Effector memory CD4-positive, alpha-beta T cell (primary cell): ENCODE data around the gene CXCL12.

Experiments
- DNase-seq, 3 donors: peaks; one replicate each; pipeline ENCODE4 v3.0.0-alpha.2; 2020
- H3K27ac ChIP-seq: 2 replicates; pipeline ENCODE4 v1.7.0; 2013; ENCODE audit warnings: mild to moderate bottlenecking, low read length, moderate library complexity; ENCODE audit not compliant: insufficient read depth, poor library complexity, severe bottlenecking
- H3K27me3 ChIP-seq: replicated peaks from 2 replicates; pipeline ENCODE4 v1.7.0; 2013; ENCODE audit warnings: mild to moderate bottlenecking, low read length; ENCODE audit not compliant: insufficient read depth, control insufficient read depth, poor library complexity, severe bottlenecking
- H3K36me3 ChIP-seq: 2 replicates; pipeline ENCODE4 v1.7.0; 2013; ENCODE audit warnings: mild to moderate bottlenecking, low read length, moderate library complexity; ENCODE audit not compliant: control insufficient read depth, insufficient read depth
- H3K4me1 ChIP-seq: 2 replicates; pipeline ENCODE4 v1.7.0; 2013; ENCODE audit warnings: low read length, mild to moderate bottlenecking; ENCODE audit not compliant: control insufficient read depth, insufficient read depth, poor library complexity, severe bottlenecking
- H3K4me3 ChIP-seq: 2 replicates; pipeline ENCODE4 v1.7.0; 2013; ENCODE audit warnings: low read length, low read depth, mild to moderate bottlenecking; ENCODE audit not compliant: insufficient read depth, poor library complexity, severe bottlenecking
- H3K9me3 ChIP-seq: 2 replicates; pipeline ENCODE4 v1.7.0; 2013; ENCODE audit warnings: mild to moderate bottlenecking, low read length, moderate library complexity; ENCODE audit not compliant: control insufficient read depth

Gene CXCL12

DNA sequence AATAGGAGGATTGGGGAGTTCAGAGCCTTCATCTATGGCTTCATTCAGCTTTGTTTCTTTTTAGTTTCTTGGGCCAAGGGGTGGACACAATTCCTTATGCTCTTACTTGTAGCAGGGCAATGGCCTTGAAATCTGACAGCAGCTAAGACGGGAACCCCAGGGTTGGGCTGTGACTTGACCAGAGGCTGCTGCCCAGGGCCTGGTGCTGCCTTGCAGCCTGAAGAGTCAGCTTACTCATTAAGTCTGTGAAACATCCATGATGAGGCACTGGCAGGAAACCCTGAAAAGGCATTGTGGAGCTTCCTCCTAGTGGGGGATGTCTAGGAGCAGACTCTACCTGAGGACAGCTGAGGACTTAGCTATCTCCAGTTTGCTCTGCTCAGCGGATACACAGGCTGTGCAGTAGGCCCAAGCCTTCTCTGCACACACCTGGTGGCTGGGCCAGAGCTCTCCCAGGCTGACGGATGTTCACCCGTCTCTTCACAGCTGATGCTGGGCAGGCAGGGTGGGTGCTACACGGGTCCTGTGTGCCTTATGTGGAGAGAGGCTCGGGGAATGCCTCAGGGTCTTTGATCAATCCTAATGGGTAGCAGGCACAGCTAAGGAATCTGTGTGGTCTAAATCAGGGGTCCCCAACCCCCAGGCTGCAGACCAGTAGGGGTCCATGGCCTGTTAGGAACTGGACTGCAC is 17.8 kb downstream of the CXCL12 start:
- no peak for DNase-seq

DNA sequence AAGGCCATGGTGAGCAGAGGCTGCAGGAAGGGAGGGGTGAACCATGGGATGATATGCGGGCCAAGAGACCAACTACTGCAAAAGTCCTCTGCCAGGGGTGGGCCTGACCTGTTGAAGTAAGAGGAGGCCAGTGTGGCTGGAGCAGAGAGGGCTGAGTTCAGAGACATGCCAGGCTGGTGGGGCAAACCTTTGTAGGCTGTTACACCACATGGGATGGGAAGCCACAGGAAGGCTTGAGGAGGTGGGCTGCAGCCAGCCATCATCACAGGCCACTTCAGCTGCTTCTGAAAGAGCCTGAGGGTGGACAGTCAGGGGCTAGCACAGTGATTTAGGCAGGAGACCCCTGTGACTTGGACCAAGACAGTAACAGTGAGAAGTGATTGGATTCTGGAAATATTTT is 20.3 kb downstream of the CXCL12 start:
- no peak for DNase-seq
- Histone ChIP-seq H3K27me3 (no peaks in the 10 kb centered on the region), H3K4me3 (no peak overlapping the region), H3K4me1 (no peaks in the 10 kb centered on the region), H3K27ac (no peak overlapping the region), H3K9me3 (no peaks in the 10 kb centered on the region), H3K36me3 (no peaks in the 10 kb centered on the region)

More for the DNA sequence above, 17.8 kb downstream of the CXCL12 start:
- no peaks in the 10 kb centered on the region for H3K36me3 ChIP-seq
- no peaks in the 10 kb centered on the region for H3K9me3 ChIP-seq
- H3K27ac ChIP-seq: no peak overlapping the region
- H3K4me3 ChIP-seq: no peak overlapping the region
- H3K27me3 ChIP-seq: no peaks in the 10 kb centered on the region
- no peaks in the 10 kb centered on the region for H3K4me1 ChIP-seq

DNA sequence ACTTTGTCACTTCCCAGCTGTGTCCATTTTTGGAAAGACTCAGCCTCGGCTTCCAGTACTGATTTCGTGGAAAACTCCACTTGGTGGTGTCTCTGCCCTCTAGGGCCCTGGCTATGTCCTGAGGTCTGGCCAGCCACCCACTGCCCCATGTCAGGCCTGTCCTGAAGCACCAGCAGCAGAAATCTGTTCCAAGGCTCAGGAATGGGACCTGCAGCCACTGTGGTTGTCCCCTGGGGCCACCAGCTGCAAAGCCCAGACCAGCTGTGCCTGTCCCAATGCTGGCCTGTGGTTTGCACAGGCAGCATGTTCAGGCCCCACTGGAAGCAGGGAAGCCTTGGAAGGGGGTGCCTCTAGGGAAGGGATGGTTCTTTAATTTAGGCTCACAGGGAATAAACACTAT is 21.2 kb downstream of the CXCL12 start:
- no peak for DNase-seq
- H3K36me3 ChIP-seq: no peaks in the 10 kb centered on the region
- H3K4me1 ChIP-seq: no peaks in the 10 kb centered on the region
- H3K4me3 ChIP-seq: no peak overlapping the region
- H3K27me3 ChIP-seq: no peaks in the 10 kb centered on the region
- no peak overlapping the region for H3K27ac ChIP-seq
- no peaks in the 10 kb centered on the region for H3K9me3 ChIP-seq

GRCh38 chr10:44362866-44363711 is 21.8 kb downstream of the CXCL12 start:
- Histone ChIP-seq H3K4me3 (no peak overlapping the region), H3K4me1 (no peaks in the 10 kb centered on the region), H3K36me3 (no peaks in the 10 kb centered on the region), H3K27me3 (no peaks in the 10 kb centered on the region), H3K27ac (no peak overlapping the region), H3K9me3 (no peaks in the 10 kb centered on the region)
- DNase-seq: no peak

- Histone ChIP-seq H3K4me1 (no peaks in the 10 kb centered on the region), H3K9me3 (no peaks in the 10 kb centered on the region), H3K36me3 (no peaks in the 10 kb centered on the region), H3K27me3 (no peaks in the 10 kb centered on the region), H3K4me3 (no peak overlapping the region), H3K27ac (no peak overlapping the region)
- DNase-seq: no peak
Observed at GRCh38 chr10:44361109-44361508, 23.8 kb downstream of the CXCL12 start.

DNA sequence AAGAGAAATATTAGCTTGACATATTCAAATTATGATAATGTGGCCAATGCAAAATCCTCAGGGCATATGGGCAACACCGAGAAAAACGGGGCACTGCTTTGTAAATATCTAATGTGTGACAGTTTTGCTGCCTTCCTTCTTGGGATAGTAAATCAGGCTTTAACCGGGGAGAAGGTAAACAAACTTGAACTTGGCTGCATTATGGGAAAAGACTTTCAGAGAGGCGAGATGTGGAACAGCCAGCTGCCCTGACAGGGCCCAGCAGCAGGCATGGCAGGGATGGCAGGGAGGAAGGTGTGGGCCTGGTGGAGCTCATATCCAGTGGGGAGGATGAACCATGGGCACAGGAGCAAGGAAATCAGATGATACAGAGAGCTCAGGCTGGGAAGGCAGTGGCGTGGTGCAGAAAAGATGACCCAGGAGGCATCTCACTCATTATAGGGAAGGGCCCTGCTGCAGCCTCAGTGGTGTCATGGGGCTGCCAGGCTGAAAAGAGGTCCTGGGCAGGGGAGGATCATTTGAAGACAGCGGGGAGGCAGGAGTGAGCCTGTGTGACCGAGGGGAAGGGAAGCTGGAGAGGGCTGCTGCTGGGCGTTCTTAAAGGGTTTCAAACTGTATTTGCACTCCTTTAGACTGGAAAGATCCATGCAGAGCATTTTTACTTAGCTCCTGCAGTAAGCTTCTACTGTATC is 26.7 kb downstream of the CXCL12 start:
- Histone ChIP-seq H3K4me3 (no peak overlapping the region), H3K27ac (no peak overlapping the region), H3K27me3 (no peaks in the 10 kb centered on the region), H3K9me3 (no peaks in the 10 kb centered on the region), H3K36me3 (no peaks in the 10 kb centered on the region), H3K4me1 (no peaks in the 10 kb centered on the region)
- no peak for DNase-seq

GRCh38 chr10:44357023-44357540 is 27.8 kb downstream of the CXCL12 start:
- no peak for DNase-seq
- Histone ChIP-seq H3K4me3 (no peak overlapping the region), H3K4me1 (no peaks in the 10 kb centered on the region), H3K27me3 (no peaks in the 10 kb centered on the region), H3K36me3 (no peaks in the 10 kb centered on the region), H3K9me3 (no peaks in the 10 kb centered on the region), H3K27ac (no peak overlapping the region)

DNA sequence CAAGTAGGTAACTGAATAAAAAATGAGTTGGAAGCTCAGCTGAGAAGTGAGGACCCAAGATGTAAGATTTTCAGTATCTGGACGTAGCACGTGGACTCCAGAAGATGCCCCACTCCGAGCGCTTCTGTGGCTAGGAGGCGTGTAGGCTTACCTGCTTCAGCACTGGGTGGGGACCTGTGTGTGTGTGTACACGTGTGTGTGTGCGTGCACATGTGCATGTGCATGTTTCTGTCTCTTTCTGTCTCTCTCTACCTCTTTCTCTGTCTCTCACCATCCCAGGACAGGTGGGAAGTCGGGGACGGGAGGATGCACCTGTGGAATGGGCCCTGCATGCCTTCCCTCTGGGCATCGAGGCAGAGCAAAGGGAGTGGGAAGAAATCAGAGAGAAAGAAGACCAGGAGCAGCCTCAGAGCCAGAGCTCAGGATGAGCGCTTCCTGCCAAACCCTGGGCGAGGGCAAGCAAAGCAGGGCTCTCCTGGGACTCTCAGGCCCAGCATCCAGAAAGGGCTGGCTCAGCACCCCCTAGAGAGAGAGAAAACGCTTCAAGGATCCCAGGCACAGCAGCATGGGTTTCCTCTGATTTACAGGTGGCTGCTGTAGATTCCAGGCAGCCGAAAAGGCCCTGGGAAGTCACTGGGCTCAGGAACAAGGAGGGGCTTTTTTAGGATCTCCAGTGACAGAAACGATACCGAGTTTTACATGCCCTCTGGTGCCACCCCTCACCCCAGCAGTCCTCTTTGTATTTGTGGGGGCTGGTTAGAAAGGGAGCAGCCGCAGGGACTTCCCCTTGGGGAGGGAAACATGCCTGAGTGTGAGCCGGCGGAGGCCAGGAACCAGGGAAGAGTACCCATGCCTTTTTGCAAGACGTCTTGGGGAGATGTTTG is 28.5 kb downstream of the CXCL12 start:
- H3K9me3 ChIP-seq: no peaks in the 10 kb centered on the region
- no peaks in the 10 kb centered on the region for H3K27me3 ChIP-seq
- no peaks in the 10 kb centered on the region for H3K4me1 ChIP-seq
- no peaks in the 10 kb centered on the region for H3K36me3 ChIP-seq
- DNase-seq: no peak
- H3K4me3 ChIP-seq: no peak overlapping the region
- H3K27ac ChIP-seq: no peak overlapping the region

- no peaks in the 10 kb centered on the region for H3K36me3 ChIP-seq
- no peak for DNase-seq
- no peaks in the 10 kb centered on the region for H3K9me3 ChIP-seq
- H3K27me3 ChIP-seq: no peaks in the 10 kb centered on the region
- H3K4me3 ChIP-seq: no peak overlapping the region
- no peak overlapping the region for H3K27ac ChIP-seq
- H3K4me1 ChIP-seq: no peaks in the 10 kb centered on the region
Observed at GRCh38 chr10:44355630-44356029, 29.3 kb downstream of the CXCL12 start.
